Activated naive CD4-positive, alpha-beta T cell treated with anti-CD3 and anti-CD28 coated beads, Interleukin-2, amount 50 U/mL, for 24 hours (primary cell): ENCODE measurements around the gene FBXO38.

Experiments used
- H3K27ac Mint-ChIP-seq: one replicate; pipeline ENCODE4 v1.8.0; 2021; ENCODE audit warnings: mild to moderate bottlenecking, mixed read lengths
- H3K27me3 Mint-ChIP-seq: one replicate; pipeline ENCODE4 v1.8.0; 2021; ENCODE audit warnings: mixed read lengths
- H3K36me3 Mint-ChIP-seq: one replicate; pipeline ENCODE4 v1.8.0; 2021; ENCODE audit warnings: mixed read lengths
- H3K4me1 Mint-ChIP-seq: one replicate; pipeline ENCODE4 v1.8.0; 2021; ENCODE audit warnings: mixed read lengths
- H3K4me3 Mint-ChIP-seq: one replicate; pipeline ENCODE4 v1.8.0; 2021; ENCODE audit warnings: mild to moderate bottlenecking, mixed read lengths
- H3K9me3 Mint-ChIP-seq: one replicate; pipeline ENCODE4 v1.8.0; 2021; ENCODE audit warnings: mixed read lengths

The FBXO38 gene

GRCh38 chr5:148469501-148469935 is 85.8 kb downstream of the FBXO38 start:
- Mint-ChIP-seq H3K27ac (no peak overlapping the region), H3K4me1 (no peaks in the 10 kb centered on the region), H3K9me3 (no peaks in the 10 kb centered on the region), H3K36me3 (no peaks in the 10 kb centered on the region), H3K4me3 (no peak overlapping the region), H3K27me3 (peaks cover 2% of the 10 kb centered on the region)

- no peak overlapping the region for H3K4me3 Mint-ChIP-seq
- no peaks in the 10 kb centered on the region for H3K36me3 Mint-ChIP-seq
- H3K9me3 Mint-ChIP-seq = no peaks in the 10 kb centered on the region
- no peak overlapping the region for H3K27ac Mint-ChIP-seq
- peaks cover 2% of the 10 kb centered on the region for H3K27me3 Mint-ChIP-seq
- no peaks in the 10 kb centered on the region for H3K4me1 Mint-ChIP-seq
Observed at GRCh38 chr5:148471379-148471778, 87.6 kb downstream of the FBXO38 start.

- Mint-ChIP-seq H3K4me3 (no peak overlapping the region), H3K27me3 (peaks cover 14% of the 10 kb centered on the region), H3K36me3 (no peaks in the 10 kb centered on the region), H3K27ac (no peak overlapping the region), H3K4me1 (no peaks in the 10 kb centered on the region), H3K9me3 (no peaks in the 10 kb centered on the region)
Observed at GRCh38 chr5:148474025-148474511, 90.3 kb downstream of the FBXO38 start.

- H3K27me3 Mint-ChIP-seq = peaks cover 14% of the 10 kb centered on the region
- no peaks in the 10 kb centered on the region for H3K36me3 Mint-ChIP-seq
- H3K4me1 Mint-ChIP-seq = no peaks in the 10 kb centered on the region
- no peaks in the 10 kb centered on the region for H3K9me3 Mint-ChIP-seq
- no peak overlapping the region for H3K4me3 Mint-ChIP-seq
- no peak overlapping the region for H3K27ac Mint-ChIP-seq
Observed at GRCh38 chr5:148476302-148476701, 92.5 kb downstream of the FBXO38 start.

GRCh38 chr5:148477429-148477828 is 93.7 kb downstream of the FBXO38 start:
- H3K27ac Mint-ChIP-seq = no peak overlapping the region
- no peaks in the 10 kb centered on the region for H3K36me3 Mint-ChIP-seq
- H3K4me3 Mint-ChIP-seq = no peak overlapping the region
- peaks cover 2% of the 10 kb centered on the region for H3K4me1 Mint-ChIP-seq
- peaks cover 17% of the 10 kb centered on the region for H3K27me3 Mint-ChIP-seq
- no peaks in the 10 kb centered on the region for H3K9me3 Mint-ChIP-seq

GRCh38 chr5:148482196-148482595 is 98.4 kb downstream of the FBXO38 start:
- H3K9me3 Mint-ChIP-seq = no peaks in the 10 kb centered on the region
- no peak overlapping the region for H3K4me3 Mint-ChIP-seq
- H3K27me3 Mint-ChIP-seq = peaks cover 24% of the 10 kb centered on the region
- no peak overlapping the region for H3K27ac Mint-ChIP-seq
- no peaks in the 10 kb centered on the region for H3K36me3 Mint-ChIP-seq
- H3K4me1 Mint-ChIP-seq = peaks cover 5% of the 10 kb centered on the region

- Mint-ChIP-seq H3K36me3 (no peaks in the 10 kb centered on the region), H3K27ac (no peak overlapping the region), H3K4me1 (peaks cover 5% of the 10 kb centered on the region), H3K27me3 (peaks cover 27% of the 10 kb centered on the region), H3K4me3 (no peak overlapping the region), H3K9me3 (no peaks in the 10 kb centered on the region)
Observed at GRCh38 chr5:148482697-148483462, 99.1 kb downstream of the FBXO38 start.

- Mint-ChIP-seq H3K9me3 (no peaks in the 10 kb centered on the region), H3K27me3 (peaks cover 25% of the 10 kb centered on the region), H3K36me3 (no peaks in the 10 kb centered on the region), H3K4me1 (peaks cover 5% of the 10 kb centered on the region), H3K4me3 (no peak overlapping the region), H3K27ac (no peak overlapping the region)
Observed at GRCh38 chr5:148483750-148484149, 100.0 kb downstream of the FBXO38 start.

- Mint-ChIP-seq H3K4me1 (peaks cover 5% of the 10 kb centered on the region), H3K4me3 (no peak overlapping the region), H3K36me3 (no peaks in the 10 kb centered on the region), H3K27me3 (peaks cover 25% of the 10 kb centered on the region), H3K27ac (no peak overlapping the region), H3K9me3 (no peaks in the 10 kb centered on the region)
Observed at GRCh38 chr5:148484651-148485050, 100.9 kb downstream of the FBXO38 start.

GRCh38 chr5:148486456-148486855 is 102.7 kb downstream of the FBXO38 start:
- Mint-ChIP-seq H3K4me3 (no peak overlapping the region), H3K4me1 (peaks cover 5% of the 10 kb centered on the region), H3K27ac (no peak overlapping the region), H3K9me3 (no peaks in the 10 kb centered on the region), H3K36me3 (no peaks in the 10 kb centered on the region), H3K27me3 (peaks cover 27% of the 10 kb centered on the region)

- no peak overlapping the region for H3K4me3 Mint-ChIP-seq
- H3K27me3 Mint-ChIP-seq = peaks cover 26% of the 10 kb centered on the region
- no peaks in the 10 kb centered on the region for H3K36me3 Mint-ChIP-seq
- no peaks in the 10 kb centered on the region for H3K9me3 Mint-ChIP-seq
- no peak overlapping the region for H3K27ac Mint-ChIP-seq
- H3K4me1 Mint-ChIP-seq = no peaks in the 10 kb centered on the region
Observed at GRCh38 chr5:148488757-148489156, 105.0 kb downstream of the FBXO38 start.

- Mint-ChIP-seq H3K27ac (no peak overlapping the region), H3K9me3 (no peaks in the 10 kb centered on the region), H3K36me3 (no peaks in the 10 kb centered on the region), H3K4me3 (no peak overlapping the region), H3K27me3 (peaks cover 28% of the 10 kb centered on the region), H3K4me1 (no peaks in the 10 kb centered on the region)
Observed at GRCh38 chr5:148491015-148491792, 107.4 kb downstream of the FBXO38 start.

- Mint-ChIP-seq H3K36me3 (no peaks in the 10 kb centered on the region), H3K9me3 (no peaks in the 10 kb centered on the region), H3K27me3 (peaks cover 24% of the 10 kb centered on the region), H3K4me3 (no peak overlapping the region), H3K4me1 (no peaks in the 10 kb centered on the region), H3K27ac (no peak overlapping the region)
Observed at GRCh38 chr5:148491793-148492184, 108.0 kb downstream of the FBXO38 start.

- H3K4me3 Mint-ChIP-seq = no peak overlapping the region
- no peak overlapping the region for H3K27ac Mint-ChIP-seq
- H3K27me3 Mint-ChIP-seq = peaks cover 23% of the 10 kb centered on the region
- H3K36me3 Mint-ChIP-seq = no peaks in the 10 kb centered on the region
- no peaks in the 10 kb centered on the region for H3K4me1 Mint-ChIP-seq
- no peaks in the 10 kb centered on the region for H3K9me3 Mint-ChIP-seq
Observed at GRCh38 chr5:148492351-148492750, 108.6 kb downstream of the FBXO38 start.
